Measurements from ENCODE around the gene UBL4A.

GRCh38 chrX:154471839-154472684, 14.4 kb downstream of the UBL4A start:
- TF ChIP-seq CTCF (IDR thresholded peaks at IDR 0.05) = no peak
- TF ChIP-seq POLR2A (IDR thresholded peaks at IDR 0.05) = no peak

All from breast epithelium (tissue), 3 donors.